HG03139 (cell line): ENCODE results near the gene FERMT2.

Source experiments
- ATAC-seq: cut with Tn5 transposase; IDR thresholded peaks from one replicate; pipeline ENCODE4 v1.9.1; 2021; ENCODE audit not compliant: unreplicated experiment

The FERMT2 gene

GRCh38 chr14:52827426-52827825 is 123.4 kb downstream of the FERMT2 start:
- ATAC-seq: no peak

DNA sequence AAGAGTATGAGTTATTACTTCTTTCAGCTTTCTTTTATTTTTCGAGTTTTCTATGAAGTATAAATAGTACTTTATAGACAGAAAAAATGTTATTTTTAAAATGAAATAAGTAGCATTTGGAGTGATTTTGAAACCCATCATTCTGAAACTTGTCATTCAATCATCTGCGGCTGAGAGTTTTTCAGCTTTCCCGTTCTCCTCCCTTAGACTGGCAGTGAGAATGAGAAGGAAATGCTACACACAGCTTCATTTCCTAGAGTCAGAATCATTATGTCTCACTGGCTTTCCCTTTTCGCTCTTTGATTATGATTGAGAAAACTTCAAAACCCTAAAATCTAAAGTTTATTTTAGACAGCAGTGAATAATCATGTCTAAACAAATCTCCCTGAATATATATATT is 125.8 kb downstream of the FERMT2 start:
- ATAC-seq: no peak

- no peak for ATAC-seq
Measured at GRCh38 chr14:52824462-52824861, 126.4 kb downstream of the FERMT2 start.

DNA sequence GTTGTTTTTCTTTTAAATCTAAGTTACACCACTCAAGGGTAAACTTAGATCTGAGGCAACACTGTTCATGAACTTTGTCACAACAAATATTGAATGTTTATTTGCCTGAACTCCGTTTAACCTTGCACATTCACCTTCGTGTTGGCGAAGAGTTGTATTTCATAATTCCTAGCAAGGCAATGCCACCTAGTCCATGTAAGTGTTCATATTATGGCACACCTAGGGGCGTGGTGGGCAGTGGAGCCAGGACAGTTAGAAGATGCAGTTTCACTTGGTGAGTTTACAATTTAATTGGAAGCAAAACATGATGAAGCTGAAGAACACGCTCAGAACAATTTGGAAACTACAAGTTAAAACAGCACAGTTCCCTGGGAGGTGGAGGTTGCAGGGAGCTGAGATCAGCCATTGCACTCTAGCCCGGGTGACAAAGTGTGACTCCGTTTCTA is 129.0 kb downstream of the FERMT2 start:
- ATAC-seq: no peak

DNA sequence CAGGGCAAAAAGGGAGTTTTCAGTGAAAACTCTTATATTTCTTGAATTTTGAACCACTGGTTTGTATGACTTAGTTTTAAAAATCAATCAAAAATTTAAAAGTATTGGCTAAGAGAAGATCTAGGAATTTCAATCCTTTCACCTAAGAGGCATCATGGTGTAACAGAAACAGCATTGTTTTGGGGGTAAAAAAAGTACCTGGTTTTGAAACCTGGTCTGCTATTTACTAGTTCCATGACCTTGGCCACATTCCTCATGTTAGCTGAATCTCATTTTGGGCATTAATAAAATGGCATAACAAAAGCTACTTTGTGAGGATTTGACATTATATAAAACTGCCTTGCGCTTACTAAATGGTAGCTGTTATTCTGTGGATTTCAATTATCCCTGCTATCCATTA is 142.7 kb downstream of the FERMT2 start:
- no peak for ATAC-seq
